ENCODE results near the gene SSMEM1. TPM values are rescaled to one million over a fixed set of nuclear protein-coding genes. Genes with fewer than 3 reads are reported as not detected.

SSMEM1 gene
- total and polyA plus RNA-seq, 2 of the 4 experiments (the other 2 are of a cell fraction), result 0.07 TPM; not detected in 1

DNA sequence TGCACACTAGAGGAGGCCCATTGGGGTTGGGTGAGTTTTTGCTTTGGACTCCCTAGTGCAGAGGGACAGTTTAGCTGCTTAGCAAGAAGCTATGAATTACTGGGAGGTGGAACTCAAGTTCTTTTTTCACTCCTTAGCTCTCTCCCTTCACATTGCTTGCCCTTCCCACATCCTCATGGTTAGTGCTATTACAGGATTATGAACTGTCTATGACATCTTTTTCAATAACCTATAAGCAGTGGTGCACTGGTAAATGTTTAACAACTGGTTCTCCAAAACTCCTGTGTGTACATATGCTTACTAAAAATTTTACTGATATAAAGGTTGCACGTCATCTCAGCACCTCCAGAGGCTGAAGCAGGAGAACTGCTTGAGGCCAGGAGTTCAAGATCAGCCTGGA lies 6.2 kb downstream of the SSMEM1 start:
- TF ChIP-seq CHD1 (IDR thresholded peaks at IDR 0.05; ENCODE audit: low read depth, low read length) (no peak), NFE2L2 (IDR thresholded peaks at IDR 0.05; ENCODE audit: low read depth, low read length) (no peak), MAFK (IDR thresholded peaks at IDR 0.05; ENCODE audit: low read depth, low read length) (no peak), RAD21 (IDR thresholded peaks at IDR 0.05; ENCODE audit: low read length) (no peak), RCOR1 (IDR thresholded peaks at IDR 0.05; ENCODE audit: insufficient replicate concordance, low read length) (no peak), MAZ (IDR thresholded peaks at IDR 0.05; ENCODE audit: borderline replicate concordance, low read depth, low read length) (no peak), POLR2A (IDR thresholded peaks at IDR 0.05; ENCODE audit: low read depth, low read length) (no peak), BHLHE40 (IDR thresholded peaks at IDR 0.05; ENCODE audit: low read depth, low read length) (no peak), CEBPB (IDR thresholded peaks at IDR 0.05; ENCODE audit: low read depth, low read length) (no peak), MXI1 (IDR thresholded peaks at IDR 0.05; ENCODE audit: borderline replicate concordance, low read depth, low read length) (no peak), SMC3 (IDR thresholded peaks at IDR 0.05; ENCODE audit: low read depth, low read length) (no peak), FOS (IDR thresholded peaks at IDR 0.05; ENCODE audit: low read depth, low read length) (no peak)
- TF ChIP-seq, protein P1, sequence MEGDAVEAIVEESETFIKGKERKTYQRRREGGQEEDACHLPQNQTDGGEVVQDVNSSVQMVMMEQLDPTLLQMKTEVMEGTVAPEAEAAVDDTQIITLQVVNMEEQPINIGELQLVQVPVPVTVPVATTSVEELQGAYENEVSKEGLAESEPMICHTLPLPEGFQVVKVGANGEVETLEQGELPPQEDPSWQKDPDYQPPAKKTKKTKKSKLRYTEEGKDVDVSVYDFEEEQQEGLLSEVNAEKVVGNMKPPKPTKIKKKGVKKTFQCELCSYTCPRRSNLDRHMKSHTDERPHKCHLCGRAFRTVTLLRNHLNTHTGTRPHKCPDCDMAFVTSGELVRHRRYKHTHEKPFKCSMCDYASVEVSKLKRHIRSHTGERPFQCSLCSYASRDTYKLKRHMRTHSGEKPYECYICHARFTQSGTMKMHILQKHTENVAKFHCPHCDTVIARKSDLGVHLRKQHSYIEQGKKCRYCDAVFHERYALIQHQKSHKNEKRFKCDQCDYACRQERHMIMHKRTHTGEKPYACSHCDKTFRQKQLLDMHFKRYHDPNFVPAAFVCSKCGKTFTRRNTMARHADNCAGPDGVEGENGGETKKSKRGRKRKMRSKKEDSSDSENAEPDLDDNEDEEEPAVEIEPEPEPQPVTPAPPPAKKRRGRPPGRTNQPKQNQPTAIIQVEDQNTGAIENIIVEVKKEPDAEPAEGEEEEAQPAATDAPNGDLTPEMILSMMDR (conservative IDR thresholded peaks at IDR 0.05; ENCODE audit: low read depth, low read length), result no peak
- TF ChIP-seq, protein P2, sequence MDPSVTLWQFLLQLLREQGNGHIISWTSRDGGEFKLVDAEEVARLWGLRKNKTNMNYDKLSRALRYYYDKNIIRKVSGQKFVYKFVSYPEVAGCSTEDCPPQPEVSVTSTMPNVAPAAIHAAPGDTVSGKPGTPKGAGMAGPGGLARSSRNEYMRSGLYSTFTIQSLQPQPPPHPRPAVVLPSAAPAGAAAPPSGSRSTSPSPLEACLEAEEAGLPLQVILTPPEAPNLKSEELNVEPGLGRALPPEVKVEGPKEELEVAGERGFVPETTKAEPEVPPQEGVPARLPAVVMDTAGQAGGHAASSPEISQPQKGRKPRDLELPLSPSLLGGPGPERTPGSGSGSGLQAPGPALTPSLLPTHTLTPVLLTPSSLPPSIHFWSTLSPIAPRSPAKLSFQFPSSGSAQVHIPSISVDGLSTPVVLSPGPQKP (IDR thresholded peaks at IDR 0.05; ENCODE audit: borderline replicate concordance, low read depth, low read length), result no peak
- TF ChIP-seq, protein P3, sequence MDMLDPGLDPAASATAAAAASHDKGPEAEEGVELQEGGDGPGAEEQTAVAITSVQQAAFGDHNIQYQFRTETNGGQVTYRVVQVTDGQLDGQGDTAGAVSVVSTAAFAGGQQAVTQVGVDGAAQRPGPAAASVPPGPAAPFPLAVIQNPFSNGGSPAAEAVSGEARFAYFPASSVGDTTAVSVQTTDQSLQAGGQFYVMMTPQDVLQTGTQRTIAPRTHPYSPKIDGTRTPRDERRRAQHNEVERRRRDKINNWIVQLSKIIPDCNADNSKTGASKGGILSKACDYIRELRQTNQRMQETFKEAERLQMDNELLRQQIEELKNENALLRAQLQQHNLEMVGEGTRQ (IDR thresholded peaks at IDR 0.05; ENCODE audit: low read depth, low read length), result no peak
- H3K14ac ChIP-seq (replicated peaks; ENCODE audit: low read depth, low read length), result no peak overlapping the region
- no peaks in the 10 kb centered on the region for H3K9me3 ChIP-seq (ENCODE audit: control insufficient read depth, insufficient read depth, low read length)
- no CpG with 5 or more reads among the region's 1 CpG for whole genome bisulfite sequencing, 2 experiments (ENCODE audit: extremely low coverage in 2 of 2, insufficient read length in 1 of 2)
- CTCF ChIA-PET, result no interaction called here
- no peak overlapping the region for H2AK5ac ChIP-seq (ENCODE audit: low read depth, low read length)
- H2AK9ac ChIP-seq (replicated peaks; ENCODE audit: low read depth, low read length, poor library complexity), result no peak overlapping the region
- no peaks in the 10 kb centered on the region for H4K20me1 ChIP-seq (ENCODE audit: insufficient read depth, low read length)
- ATAC-seq (ENCODE audit: low read depth), result no peak
- no TSS peak for BruUV-seq (replicated peaks)
- no peak overlapping the region for H2BK15ac ChIP-seq (ENCODE audit: low read depth, low read length)
- H2BK20ac ChIP-seq (ENCODE audit: low read depth, low read length), result no peak overlapping the region
- intact Hi-C loops (cut with micrococcal nuclease), result no loop called here
- no peak overlapping the region for H3K9ac ChIP-seq (ENCODE audit: low read depth, low read length)
- H3K79me1 ChIP-seq (ENCODE audit: low read depth in 1 of 2, low read length in 2 of 2), result no peaks in the 10 kb centered on the region
- no peak overlapping the region for H3K18ac ChIP-seq (ENCODE audit: low read depth, low read length)
- no peak overlapping the region for H3K56ac ChIP-seq (ENCODE audit: extremely low read depth, insufficient read depth, low read length)
- no peak overlapping the region for H3K4me2 ChIP-seq (ENCODE audit: low read depth, low read length)
- H3K4me3 ChIP-seq (ENCODE audit: insufficient read depth, low read depth, low read length), result no peak overlapping the region
- POLR2A ChIA-PET (ENCODE audit: unreplicated experiment), result interaction anchor here (0.7 kb wide), 2 partner anchors 9 to 1248 kb away, joined by 3 read pairs; partner anchors contain the start of gene TMEM209
- DNase-seq, result no peak
- no peaks in the 10 kb centered on the region for H3K9me1 ChIP-seq (ENCODE audit: insufficient read depth, low read length)
- H3K27ac ChIP-seq (ENCODE audit: insufficient read depth, low read length), result no peak overlapping the region
- peaks cover 4% of the 10 kb centered on the region for H3K4me1 ChIP-seq (ENCODE audit: control insufficient read depth, insufficient read depth, low read length)
- in situ Hi-C loops (cut with MboI; ENCODE audit: low sequenced_read_pairs), result no loop called here
- H3K4ac ChIP-seq (ENCODE audit: low read depth, low read length), result no peak overlapping the region
- H2AFZ ChIP-seq (replicated peaks; ENCODE audit: low read length, poor library complexity), result no peak overlapping the region
- no peak overlapping the region for H2BK5ac ChIP-seq (ENCODE audit: low read depth, low read length, poor library complexity, severe bottlenecking)
- no peak overlapping the region for H2BK120ac ChIP-seq (ENCODE audit: low read depth, low read length)
- no peak overlapping the region for H4K5ac ChIP-seq (ENCODE audit: low read depth, low read length)
- no peak overlapping the region for H4K8ac ChIP-seq (ENCODE audit: low read depth in 2 of 2, low read length in 2 of 2)
- H3K36me3 ChIP-seq (ENCODE audit: control insufficient read depth, insufficient read depth, low read length), result no peaks in the 10 kb centered on the region
- no peak overlapping the region for H3K23ac ChIP-seq (ENCODE audit: low read depth, low read length)
- H4K91ac ChIP-seq (ENCODE audit: insufficient read depth, low read depth, low read length), result no peak overlapping the region
- H3K27me3 ChIP-seq (ENCODE audit: control insufficient read depth, insufficient read depth, low read length), result peaks cover 5% of the 10 kb centered on the region; the same call in 1 of the 2 replicates
- dilution Hi-C loops (cut with HindIII; ENCODE audit: low sequenced_read_pairs, unreplicated experiment), result no loop called here

Data from IMR-90 (cell line).